ENCODE measurements around the gene PLEKHA7.
"Not testable (repeated sequence)": the region's sequence is repeated elsewhere in the genome, so short reads cannot be mapped to it uniquely, and the experiment has no call there.

Gene PLEKHA7

DNA sequence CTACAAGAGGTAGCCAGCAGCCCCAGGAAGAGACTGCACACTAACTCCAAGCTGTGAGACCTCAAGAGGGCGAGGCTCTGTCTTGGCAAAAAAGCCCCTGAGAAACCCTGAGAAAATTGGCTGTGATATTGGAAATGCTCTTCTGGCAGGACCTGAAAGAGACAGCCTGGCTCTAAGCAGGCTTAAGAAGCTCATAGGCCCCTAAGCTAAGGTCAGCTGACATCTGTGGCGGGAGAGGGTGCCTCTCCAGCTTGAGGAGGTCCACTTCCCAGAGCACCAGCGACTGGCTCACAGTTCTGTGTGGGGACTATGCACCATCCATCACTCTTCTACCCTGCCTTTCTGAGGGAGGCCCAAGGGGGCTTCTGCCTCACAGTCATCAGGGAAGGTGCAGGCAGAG is 12.4 kb downstream of the PLEKHA7 start:
- DNase-seq (ENCODE audit: low spot score in 2 of 2): no peak
- no peaks in the 10 kb centered on the region for H3K27me3 ChIP-seq (ENCODE audit: low read depth)
- H3K4me3 ChIP-seq: no peak overlapping the region
- no peaks in the 10 kb centered on the region for H3K4me1 ChIP-seq
- H3K9me3 ChIP-seq: no peaks in the 10 kb centered on the region
- H3K36me3 ChIP-seq (replicated peaks): no peaks in the 10 kb centered on the region; the same call in 1 of the 2 replicates
- in situ Hi-C loops (cut with MboI; ENCODE audit: low sequenced_read_pairs): no loop called here

- in situ Hi-C loops (cut with MboI; ENCODE audit: low sequenced_read_pairs): no loop called here
- DNase-seq (ENCODE audit: low spot score in 2 of 2): no peak
- no peaks in the 10 kb centered on the region for H3K27me3 ChIP-seq (ENCODE audit: low read depth)
- H3K36me3 ChIP-seq (replicated peaks): no peaks in the 10 kb centered on the region; the same call in 1 of the 2 replicates
- no peaks in the 10 kb centered on the region for H3K9me3 ChIP-seq
- no peak overlapping the region for H3K4me3 ChIP-seq
- H3K4me1 ChIP-seq: no peaks in the 10 kb centered on the region
These were observed 13.2 kb downstream of the PLEKHA7 start for GRCh38 chr11:17000987-17001386.

DNA sequence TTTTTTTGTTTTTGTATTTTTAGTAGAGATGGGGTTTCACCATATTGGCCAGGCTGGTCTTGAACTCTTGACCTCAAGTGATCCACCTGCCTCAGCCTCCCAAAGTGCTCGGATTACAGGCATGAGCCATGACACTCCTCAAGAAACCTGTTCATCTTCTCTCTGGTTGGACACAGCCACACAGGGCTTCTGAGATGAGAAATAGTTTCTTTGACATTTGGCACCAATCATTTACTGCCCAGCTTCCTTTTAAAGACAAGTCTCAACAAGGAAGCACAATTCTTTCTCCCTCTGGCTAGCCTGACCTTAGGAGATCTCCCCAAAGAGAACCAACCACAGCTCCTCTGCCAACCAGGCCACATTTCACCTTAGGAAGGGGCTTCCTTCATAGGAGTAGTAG is 14.0 kb downstream of the PLEKHA7 start:
- DNase-seq (ENCODE audit: low spot score in 2 of 2); H3K4me1 ChIP-seq; H3K4me3 ChIP-seq; H3K27me3 ChIP-seq (ENCODE audit: low read depth); in situ Hi-C loops (cut with MboI; ENCODE audit: low sequenced_read_pairs); H3K9me3 ChIP-seq; H3K36me3 ChIP-seq (replicated peaks): not testable (repeated sequence)

DNA sequence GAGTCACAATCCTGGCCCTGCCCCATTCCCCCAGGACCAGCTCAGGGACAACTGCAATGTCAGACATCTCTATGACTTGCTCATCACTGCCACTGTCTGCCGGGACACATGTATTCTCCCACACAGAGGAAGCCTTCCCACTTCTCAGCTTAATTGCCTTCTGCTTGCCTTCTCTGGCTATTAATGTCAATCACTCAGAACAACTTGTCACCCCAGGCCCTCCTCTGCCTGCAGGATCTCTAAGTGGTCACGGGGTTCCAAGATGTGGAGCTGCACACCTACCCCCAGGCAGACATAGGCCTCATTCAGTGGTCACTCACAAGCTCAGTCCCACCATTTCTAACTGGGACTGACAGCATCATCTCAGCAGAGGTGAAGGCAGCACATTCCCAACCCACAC is 15.1 kb downstream of the PLEKHA7 start:
- in situ Hi-C loops (cut with MboI; ENCODE audit: low sequenced_read_pairs): no loop called here
- Histone ChIP-seq H3K4me1 (no peaks in the 10 kb centered on the region), H3K27me3 (ENCODE audit: low read depth) (no peaks in the 10 kb centered on the region), H3K4me3 (no peak overlapping the region), H3K9me3 (no peaks in the 10 kb centered on the region), H3K36me3 (replicated peaks) (no peaks in the 10 kb centered on the region; the same call in 1 of the 2 replicates)
- no peak for DNase-seq (ENCODE audit: low spot score in 2 of 2)

DNA sequence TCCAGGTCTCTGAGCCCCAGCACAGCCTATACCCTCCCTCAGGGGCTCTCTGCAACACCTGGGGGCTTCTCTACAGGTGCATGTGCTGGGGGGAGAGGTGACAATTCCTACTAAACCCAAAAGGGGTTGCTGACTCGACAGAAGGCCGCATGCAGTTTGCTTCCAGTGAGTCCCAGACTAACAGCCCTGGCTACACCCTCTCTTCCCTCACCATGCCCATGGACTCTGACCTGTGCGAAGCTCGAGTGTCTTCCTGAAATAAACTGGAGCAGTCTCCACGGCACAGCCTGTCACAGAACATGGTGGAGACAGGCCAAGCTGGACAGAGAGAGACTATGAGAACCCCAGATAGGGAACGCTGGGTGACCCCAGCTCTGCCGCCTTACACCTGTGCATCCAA is 16.6 kb downstream of the PLEKHA7 start:
- in situ Hi-C loops (cut with MboI; ENCODE audit: low sequenced_read_pairs): no loop called here

GRCh38 chr11:16993495-16993894 is 20.7 kb downstream of the PLEKHA7 start:
- no peak overlapping the region for H3K4me3 ChIP-seq

More for the DNA sequence above, 16.6 kb downstream of the PLEKHA7 start:
- no peaks in the 10 kb centered on the region for H3K36me3 ChIP-seq (replicated peaks)
- H3K4me1 ChIP-seq: no peaks in the 10 kb centered on the region
- H3K9me3 ChIP-seq: no peaks in the 10 kb centered on the region
- no peaks in the 10 kb centered on the region for H3K27me3 ChIP-seq (ENCODE audit: low read depth)
- no peak overlapping the region for H3K4me3 ChIP-seq
- no peak for DNase-seq (ENCODE audit: low spot score in 2 of 2)

DNA sequence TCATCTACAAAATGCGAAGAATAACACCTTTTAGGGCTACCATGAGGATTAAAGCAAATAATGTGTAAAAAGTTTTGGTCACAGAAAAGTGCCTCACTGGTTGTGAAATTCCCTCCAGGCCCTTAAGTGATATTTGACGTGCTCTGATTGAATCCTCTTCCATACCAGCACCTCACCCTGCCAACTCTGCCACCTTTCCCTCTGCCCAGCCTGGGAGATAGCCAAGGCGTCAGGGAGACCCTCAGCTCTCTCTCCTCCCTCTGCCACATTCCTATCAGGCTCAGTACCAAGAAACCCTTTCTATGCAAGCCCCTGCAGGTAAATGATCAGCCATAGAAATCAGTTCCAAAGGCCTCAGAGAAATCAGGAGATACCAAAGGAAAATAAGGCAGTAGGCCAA is 21.4 kb downstream of the PLEKHA7 start:
- Histone ChIP-seq H3K36me3 (replicated peaks) (peaks cover 5% of the 10 kb centered on the region; the same call in 1 of the 2 replicates), H3K4me3 (no peak overlapping the region), H3K9me3 (no peaks in the 10 kb centered on the region), H3K27me3 (ENCODE audit: low read depth) (no peaks in the 10 kb centered on the region), H3K4me1 (no peaks in the 10 kb centered on the region)
- in situ Hi-C loops (cut with MboI; ENCODE audit: low sequenced_read_pairs): no loop called here
- no peak for DNase-seq (ENCODE audit: low spot score in 2 of 2)

More at GRCh38 chr11:16993495-16993894, 20.7 kb downstream of the PLEKHA7 start:
- in situ Hi-C loops (cut with MboI; ENCODE audit: low sequenced_read_pairs): no loop called here
- Histone ChIP-seq H3K4me1 (no peaks in the 10 kb centered on the region), H3K27me3 (ENCODE audit: low read depth) (no peaks in the 10 kb centered on the region), H3K9me3 (no peaks in the 10 kb centered on the region), H3K36me3 (replicated peaks) (peaks cover 5% of the 10 kb centered on the region; the same call in 1 of the 2 replicates)
- DNase-seq (ENCODE audit: low spot score in 2 of 2): no peak

DNA sequence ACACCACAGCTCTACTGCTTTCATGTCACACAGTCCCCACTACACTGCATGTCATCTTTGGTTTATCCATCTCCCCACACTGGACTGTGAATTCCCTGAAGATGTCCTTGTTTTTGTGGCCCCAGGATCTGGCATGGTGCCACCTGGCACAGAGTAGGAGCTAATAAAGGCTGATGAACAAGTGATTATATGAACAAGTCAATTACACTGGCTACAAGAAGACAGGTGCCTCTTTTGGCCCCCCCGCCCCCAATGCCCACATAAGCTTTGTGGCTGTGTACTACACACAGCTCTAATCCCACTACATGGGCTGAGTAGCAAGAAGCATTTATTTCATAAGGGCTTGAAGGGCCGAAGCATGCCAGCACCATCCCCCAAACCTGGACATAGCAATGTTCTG is 24.7 kb downstream of the PLEKHA7 start:
- in situ Hi-C loops (cut with MboI; ENCODE audit: low sequenced_read_pairs): no loop called here
- DNase-seq (ENCODE audit: low spot score in 2 of 2): no peak
- no peak overlapping the region for H3K4me3 ChIP-seq
- peaks cover 5% of the 10 kb centered on the region; the same call in 1 of the 2 replicates for H3K36me3 ChIP-seq (replicated peaks)
- no peaks in the 10 kb centered on the region for H3K27me3 ChIP-seq (ENCODE audit: low read depth)
- no peaks in the 10 kb centered on the region for H3K9me3 ChIP-seq
- peaks cover 7% of the 10 kb centered on the region; the same call in 1 of the 2 replicates for H3K4me1 ChIP-seq

GRCh38 chr11:16987205-16987568 is 27.0 kb downstream of the PLEKHA7 start:
- Histone ChIP-seq H3K27me3 (ENCODE audit: low read depth) (no peaks in the 10 kb centered on the region), H3K36me3 (replicated peaks) (peaks cover 5% of the 10 kb centered on the region; the same call in 1 of the 2 replicates), H3K4me3 (no peak overlapping the region), H3K9me3 (no peaks in the 10 kb centered on the region), H3K4me1 (peaks cover 10% of the 10 kb centered on the region)
- in situ Hi-C loops (cut with MboI; ENCODE audit: low sequenced_read_pairs): no loop called here
- DNase-seq (ENCODE audit: low spot score in 2 of 2): peak in 1 of 2 experiments; percentile 46

DNA sequence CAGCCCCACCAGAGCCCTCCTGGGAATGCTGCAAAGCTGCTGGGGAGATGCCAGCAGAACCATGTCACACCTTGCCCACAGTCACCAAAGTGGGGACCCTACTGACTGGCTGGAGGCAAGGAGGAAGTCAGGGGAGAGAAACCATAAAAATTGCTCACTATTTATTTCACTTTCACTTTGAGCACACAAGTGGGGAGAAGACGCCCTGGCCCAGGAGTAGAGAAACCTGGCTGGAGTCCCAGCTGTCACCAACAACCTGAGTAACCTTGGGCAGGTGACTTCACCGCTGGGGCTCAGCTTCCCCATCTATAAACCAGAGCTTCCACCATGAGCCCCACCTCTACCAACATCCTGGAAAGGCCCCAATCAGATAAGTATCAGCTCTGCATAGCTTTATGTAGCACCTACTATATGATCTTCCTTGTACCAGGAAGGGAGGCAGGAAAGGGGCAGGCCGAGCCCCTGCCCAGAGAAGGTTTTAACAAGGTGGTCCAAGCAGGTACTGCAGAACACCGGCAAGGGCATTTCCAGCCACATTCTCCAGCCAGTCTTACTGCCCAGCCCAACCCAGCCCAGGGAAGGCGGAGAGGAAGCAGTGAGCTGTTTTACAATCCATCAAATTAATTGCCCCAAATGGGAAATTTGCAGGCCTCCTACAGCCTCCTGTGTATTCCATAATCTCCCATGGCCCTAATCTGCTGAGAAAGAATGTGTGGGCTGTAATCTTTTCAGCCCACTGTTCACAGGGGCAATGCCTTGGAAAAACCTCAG is 27.6 kb downstream of the PLEKHA7 start:
- no peak overlapping the region for H3K4me3 ChIP-seq
- no peak for DNase-seq (ENCODE audit: low spot score in 2 of 2)
- in situ Hi-C loops (cut with MboI; ENCODE audit: low sequenced_read_pairs): no loop called here

GRCh38 chr11:16985297-16985696 is 28.9 kb downstream of the PLEKHA7 start:
- in situ Hi-C loops (cut with MboI; ENCODE audit: low sequenced_read_pairs): no loop called here
- no peaks in the 10 kb centered on the region; the same call in 1 of the 2 replicates for H3K36me3 ChIP-seq (replicated peaks)
- DNase-seq (ENCODE audit: low spot score in 2 of 2): no peak
- H3K4me3 ChIP-seq: no peak overlapping the region
- no peaks in the 10 kb centered on the region for H3K27me3 ChIP-seq (ENCODE audit: low read depth)
- peaks cover 14% of the 10 kb centered on the region for H3K4me1 ChIP-seq
- no peaks in the 10 kb centered on the region for H3K9me3 ChIP-seq

More for the DNA sequence above, 27.6 kb downstream of the PLEKHA7 start:
- Histone ChIP-seq H3K36me3 (replicated peaks) (no peaks in the 10 kb centered on the region; the same call in 1 of the 2 replicates), H3K4me1 (peaks cover 14% of the 10 kb centered on the region), H3K9me3 (no peaks in the 10 kb centered on the region), H3K27me3 (ENCODE audit: low read depth) (no peaks in the 10 kb centered on the region)

GRCh38 chr11:16984229-16984628 is 30.0 kb downstream of the PLEKHA7 start:
- Histone ChIP-seq H3K36me3 (replicated peaks) (no peaks in the 10 kb centered on the region), H3K9me3 (no peaks in the 10 kb centered on the region), H3K4me3 (no peak overlapping the region), H3K4me1 (peaks cover 14% of the 10 kb centered on the region), H3K27me3 (ENCODE audit: low read depth) (no peaks in the 10 kb centered on the region)
- DNase-seq (ENCODE audit: low spot score in 2 of 2): no peak
- in situ Hi-C loops (cut with MboI; ENCODE audit: low sequenced_read_pairs): no loop called here

DNA sequence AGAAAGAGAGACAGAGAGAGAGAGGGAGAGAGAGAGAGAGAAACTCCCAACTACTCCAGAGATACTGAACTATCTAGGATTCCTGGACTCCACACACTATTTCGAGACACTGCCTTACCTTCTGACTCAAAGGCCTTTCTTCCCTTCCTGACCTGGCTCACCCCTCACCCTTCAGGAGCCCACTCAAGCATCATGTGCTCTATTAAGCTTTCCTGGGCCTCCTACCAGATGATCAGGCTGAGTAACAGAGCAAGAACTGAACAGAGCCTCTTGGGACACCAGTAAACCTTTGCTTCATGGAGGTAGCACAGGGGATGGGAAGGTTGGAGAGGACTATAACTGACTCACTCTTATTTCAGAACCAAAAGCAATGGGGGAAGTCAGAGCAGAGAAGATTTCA is 31.4 kb downstream of the PLEKHA7 start:
- peaks cover 14% of the 10 kb centered on the region for H3K4me1 ChIP-seq
- no peaks in the 10 kb centered on the region for H3K36me3 ChIP-seq (replicated peaks)
- H3K9me3 ChIP-seq: no peaks in the 10 kb centered on the region
- H3K4me3 ChIP-seq: no peak overlapping the region
- in situ Hi-C loops (cut with MboI; ENCODE audit: low sequenced_read_pairs): no loop called here
- H3K27me3 ChIP-seq (ENCODE audit: low read depth): no peaks in the 10 kb centered on the region
- no peak for DNase-seq (ENCODE audit: low spot score in 2 of 2)

- Histone ChIP-seq H3K4me1 (peaks cover 9% of the 10 kb centered on the region), H3K9me3 (no peaks in the 10 kb centered on the region), H3K4me3 (no peak overlapping the region), H3K36me3 (replicated peaks) (no peaks in the 10 kb centered on the region), H3K27me3 (ENCODE audit: low read depth) (no peaks in the 10 kb centered on the region)
- DNase-seq (ENCODE audit: low spot score in 2 of 2): no peak
- in situ Hi-C loops (cut with MboI; ENCODE audit: low sequenced_read_pairs): no loop called here
These were observed 31.9 kb downstream of the PLEKHA7 start for GRCh38 chr11:16982256-16982671.
